Upper lobe of left lung (tissue), 4 donors: Measurements from ENCODE around the gene REPS1.

Experiments used
- EP300 ChIP-seq, 4 donors: sonication (generic); formaldehyde crosslinking; IDR thresholded peaks; one replicate each; pipeline ENCODE4 v1.5.1; 2017; ENCODE audit warnings: antibody characterized with exemption in 4 of 4, control low read depth in 2 of 4
- POLR2A ChIP-seq, 4 donors: fragments of 450-650 bp; IDR thresholded peaks; one replicate each; pipeline ENCODE4 v1.5.1; 2016 to 2017; ENCODE audit warnings: antibody characterized with exemption in 4 of 4, mild to moderate bottlenecking in 2 of 4
- POLR2AphosphoS5 ChIP-seq, 2 donors: sonication (generic); formaldehyde crosslinking; IDR thresholded peaks; one replicate each; pipeline ENCODE4 v1.5.1; 2017; ENCODE audit warnings: antibody characterized with exemption in 2 of 2
- TF ChIP-seq, protein P1 (sequence below), 6 experiments: fragments of 450-650 bp in 4 of 6; fragments of 200-600 bp in 2 of 6; sonication (generic) in 2 of 6; IDR thresholded peaks; one replicate each; pipeline ENCODE4 v1.5.1; 2016 to 2019; ENCODE audit warnings: antibody characterized with exemption in 6 of 6

DNA sequence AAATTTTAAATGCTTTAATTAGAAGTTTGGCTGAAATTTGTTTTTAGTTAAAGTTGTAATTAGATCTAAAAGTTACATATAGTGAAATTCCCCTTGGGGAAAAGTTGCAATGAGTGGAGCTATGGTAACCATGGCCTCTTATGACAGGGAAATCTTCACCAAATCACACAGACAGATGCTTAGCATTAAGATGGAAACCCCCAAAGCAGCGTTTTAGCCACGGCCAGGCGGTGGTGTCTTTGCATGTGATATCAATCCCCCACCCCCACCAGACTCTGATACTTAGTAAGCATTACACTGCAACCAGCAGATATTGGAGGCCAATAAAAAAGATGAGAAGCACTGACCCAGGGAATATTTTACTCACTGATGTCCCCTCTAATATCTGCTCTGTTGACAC, 75.7 kb downstream of the REPS1 start:
- TF ChIP-seq, protein P1, sequence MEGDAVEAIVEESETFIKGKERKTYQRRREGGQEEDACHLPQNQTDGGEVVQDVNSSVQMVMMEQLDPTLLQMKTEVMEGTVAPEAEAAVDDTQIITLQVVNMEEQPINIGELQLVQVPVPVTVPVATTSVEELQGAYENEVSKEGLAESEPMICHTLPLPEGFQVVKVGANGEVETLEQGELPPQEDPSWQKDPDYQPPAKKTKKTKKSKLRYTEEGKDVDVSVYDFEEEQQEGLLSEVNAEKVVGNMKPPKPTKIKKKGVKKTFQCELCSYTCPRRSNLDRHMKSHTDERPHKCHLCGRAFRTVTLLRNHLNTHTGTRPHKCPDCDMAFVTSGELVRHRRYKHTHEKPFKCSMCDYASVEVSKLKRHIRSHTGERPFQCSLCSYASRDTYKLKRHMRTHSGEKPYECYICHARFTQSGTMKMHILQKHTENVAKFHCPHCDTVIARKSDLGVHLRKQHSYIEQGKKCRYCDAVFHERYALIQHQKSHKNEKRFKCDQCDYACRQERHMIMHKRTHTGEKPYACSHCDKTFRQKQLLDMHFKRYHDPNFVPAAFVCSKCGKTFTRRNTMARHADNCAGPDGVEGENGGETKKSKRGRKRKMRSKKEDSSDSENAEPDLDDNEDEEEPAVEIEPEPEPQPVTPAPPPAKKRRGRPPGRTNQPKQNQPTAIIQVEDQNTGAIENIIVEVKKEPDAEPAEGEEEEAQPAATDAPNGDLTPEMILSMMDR (IDR thresholded peaks at IDR 0.05), result no peak
- TF ChIP-seq EP300 (IDR thresholded peaks at IDR 0.05), result no peak
- no peak for TF ChIP-seq POLR2AphosphoS5 (IDR thresholded peaks at IDR 0.05)
- no peak for TF ChIP-seq POLR2A (IDR thresholded peaks at IDR 0.05)
